ENCODE measurements around the gene AGBL4. TPM values are rescaled to one million over a fixed set of nuclear protein-coding genes. Genes with fewer than 3 reads are reported as not detected.

Gene AGBL4
- 0.15 TPM in 1 of 2 replicates, not detected in the other for total RNA-seq

DNA sequence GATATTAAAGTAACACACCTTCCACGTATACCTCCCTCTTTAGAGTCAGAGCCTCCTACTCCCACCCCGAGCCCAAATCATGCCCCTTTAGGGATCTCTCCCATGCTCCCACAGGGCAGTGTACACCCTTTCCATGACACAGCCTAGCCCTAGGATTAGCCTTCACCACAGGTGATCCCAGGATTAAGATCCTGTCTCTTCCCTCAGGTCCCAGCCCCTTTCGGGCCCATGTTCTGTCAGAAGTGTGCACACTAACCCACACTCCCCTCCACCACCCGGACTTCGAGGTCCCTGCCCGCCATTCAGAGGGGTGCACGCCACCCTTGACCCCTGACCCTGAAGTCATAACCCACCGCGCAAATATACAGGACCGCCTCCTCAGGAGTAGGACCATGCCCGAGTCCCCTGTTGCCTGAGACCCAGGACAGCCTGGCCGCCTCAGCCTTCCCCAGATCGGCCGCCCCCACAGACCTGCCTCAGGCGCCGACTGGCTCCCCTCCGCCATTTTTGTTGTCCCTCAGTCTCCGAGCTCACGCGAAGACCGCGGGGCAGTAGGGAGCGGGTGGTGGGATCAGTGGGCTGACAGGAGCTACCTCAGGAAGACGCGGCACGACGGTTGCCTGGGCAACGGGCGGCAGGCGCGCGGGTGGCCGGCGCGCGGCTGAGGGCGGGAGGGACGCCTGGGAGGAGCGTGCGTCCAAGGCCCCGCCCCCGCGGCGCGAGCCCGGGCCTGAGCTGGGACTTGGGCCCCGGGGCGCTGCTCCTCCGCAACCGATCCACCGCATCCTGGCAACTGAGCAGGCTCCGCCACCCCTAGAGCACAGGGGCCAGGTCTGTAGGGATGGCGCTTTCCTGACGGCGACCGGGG is at the start of gene AGBL4:
TSS of gene AGBL4 (minus strand) at position 663 of the 868 bp plus-strand sequence.

DNA sequence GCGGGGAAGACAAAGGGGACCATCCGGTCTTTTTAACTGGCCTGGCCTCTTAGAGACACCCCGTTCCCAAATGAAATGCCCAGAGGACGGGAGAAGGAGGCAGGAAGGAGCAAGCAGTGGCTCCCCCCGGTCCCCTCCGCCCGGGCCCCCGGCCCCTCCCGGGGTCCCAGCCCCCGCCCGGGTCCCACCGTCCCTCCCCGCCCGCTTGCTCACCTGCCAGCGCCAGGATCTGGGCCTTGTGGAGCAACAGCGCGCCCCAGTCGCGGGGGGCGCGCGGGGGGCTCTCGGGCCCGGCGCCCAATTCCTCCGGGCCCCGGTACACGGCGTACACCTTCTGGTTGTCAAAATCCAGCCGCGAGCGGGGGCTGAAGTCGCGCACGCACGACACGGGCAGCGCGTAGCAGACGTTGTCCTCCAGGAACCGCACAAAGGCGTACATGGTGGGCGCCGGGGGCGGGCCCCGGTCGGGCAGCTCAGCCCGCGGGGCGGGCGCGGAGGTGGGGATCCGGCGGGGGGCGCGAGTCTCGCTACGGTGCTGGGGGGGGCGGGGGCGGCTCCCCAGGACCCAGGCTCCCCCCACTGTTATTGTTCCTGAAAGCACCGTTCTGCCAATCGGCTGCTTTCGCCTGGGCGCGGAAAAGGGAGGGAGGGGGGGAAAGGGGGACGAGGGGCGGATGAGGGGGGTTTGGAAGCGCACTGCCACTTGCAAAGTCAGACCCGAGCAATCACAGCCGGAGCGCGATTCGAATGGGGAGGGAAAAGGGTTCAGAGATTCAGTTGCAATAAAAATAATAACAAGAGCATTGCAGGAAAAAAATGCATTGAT is 1247.1 kb downstream of the AGBL4 start, which contains the start of gene BEND5:
TSS of gene BEND5 (minus strand) at position 499 of the 826 bp plus-strand sequence. CDS start at position 439, 60 bp downstream.

Other genes with a start within 250 kb of the AGBL4 start
- not detected in 2 replicates for gene ELAVL4, start 85.0 kb upstream of the AGBL4 start, total RNA-seq